AG09309 (cell line): ENCODE data around the gene CBLB.

Experiments used
- DNase-seq: peaks from one replicate; pipeline ENCODE4 v3.0.0-alpha.2; 2010; ENCODE audit warnings: low read depth
- H3K4me3 ChIP-seq: 2 replicates; pipeline ENCODE4 v1.5.1; 2011; ENCODE audit warnings: mild to moderate bottlenecking, low read depth, low read length, moderate library complexity; ENCODE audit not compliant: control insufficient read depth
- CTCF ChIP-seq: IDR thresholded peaks from 2 replicates; pipeline ENCODE4 v1.5.1; 2011; ENCODE audit warnings: mild to moderate bottlenecking, low read depth, low read length, inconsistent platforms; ENCODE audit not compliant: insufficient read depth, control insufficient read depth; ENCODE audit errors: missing control alignments

CBLB gene

GRCh38 chr3:105620236-105620635 lies 248.6 kb downstream of the CBLB start:
- no peak for TF ChIP-seq CTCF
- no peak overlapping the region for H3K4me3 ChIP-seq
- DNase-seq, result no peak

GRCh38 chr3:105619651-105620050 lies 249.2 kb downstream of the CBLB start:
- DNase-seq, result no peak
- H3K4me3 ChIP-seq, result no peak overlapping the region
- TF ChIP-seq CTCF, result no peak

GRCh38 chr3:105618556-105618955 lies 250.3 kb downstream of the CBLB start:
- no peak for TF ChIP-seq CTCF
- DNase-seq, result no peak
- no peak overlapping the region for H3K4me3 ChIP-seq

- no peak for DNase-seq
- H3K4me3 ChIP-seq, result no peak overlapping the region
- no peak for TF ChIP-seq CTCF
Measured at GRCh38 chr3:105616374-105617121, 252.3 kb downstream of the CBLB start.

- no peak overlapping the region for H3K4me3 ChIP-seq
- DNase-seq, result no peak
- TF ChIP-seq CTCF, result no peak
Measured at GRCh38 chr3:105615814-105616213, 253.0 kb downstream of the CBLB start.

- TF ChIP-seq CTCF, result no peak
- H3K4me3 ChIP-seq, result no peak overlapping the region
- no peak for DNase-seq
Measured at GRCh38 chr3:105614288-105615030, 254.4 kb downstream of the CBLB start.
